Spleen (tissue), 7 donors: Measurements from ENCODE around the gene CNEP1R1.

Experiments used
- CTCF ChIP-seq, 11 experiments: fragments of 200-600 bp in 7 of 11; fragments of 450-650 bp in 4 of 11; sonication (generic) in 4 of 11; IDR thresholded peaks in 8 of 11; conservative IDR thresholded peaks in 3 of 11; 1 replicate in 7 of 11; 2 replicates in 4 of 11; pipeline versions ENCODE4 v1.4.0 to v1.8.0; 2016 to 2021; ENCODE audit warnings: antibody characterized with exemption in 11 of 11, inconsistent platforms in 4 of 11, mild to moderate bottlenecking in 1 of 11
- POLR2A ChIP-seq, 3 donors: fragments of 450-650 bp; IDR thresholded peaks; one replicate each; pipeline ENCODE4 v1.5.1; 2017; ENCODE audit warnings: antibody characterized with exemption in 3 of 3, mild to moderate bottlenecking in 1 of 3
- donor health status: DM: no; HTN: no; CAD: no; lungs with moderate emphysema.
- donor health status: DM: no; HTN: no; CAD: no.
- donor health status: DM: no; HTN: no; CAD: no.

DNA sequence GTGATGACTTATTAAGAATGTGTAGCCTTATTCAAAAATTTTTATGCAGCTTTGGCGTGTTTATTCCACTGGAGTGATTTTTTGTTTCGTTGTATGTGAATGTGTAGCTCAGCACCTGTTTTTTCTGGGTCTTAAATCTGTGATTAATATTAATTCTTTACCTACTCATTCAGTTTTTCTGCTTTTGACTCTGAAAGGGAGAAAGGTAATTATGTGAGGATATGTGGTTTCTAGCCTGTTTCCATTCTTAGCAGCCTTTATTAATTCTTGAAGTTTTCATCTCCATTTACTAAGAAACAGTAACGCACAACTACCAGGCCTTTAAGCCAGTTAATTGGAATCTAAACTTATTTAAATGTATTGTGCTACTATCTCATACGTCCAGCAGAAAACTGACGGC lies 47.7 kb downstream of the CNEP1R1 start:
- TF ChIP-seq CTCF (IDR thresholded peaks at IDR 0.05 in 8 of 11, conservative IDR thresholded peaks at IDR 0.05 in 3 of 11) = no peak
- TF ChIP-seq POLR2A (IDR thresholded peaks at IDR 0.05) = no peak
